Activated naive CD4-positive, alpha-beta T cell treated with anti-CD3 and anti-CD28 coated beads, Interleukin-2, amount 10 ng/mL, durations not matched to agents 7 days and 5 days (primary cell): ENCODE data around the gene SH3GL2.

Experiments used
- CTCF ChIA-PET: fragments of 350-600 bp; sonication (Branson Sonifier 250); formaldehyde crosslinking; loops from one replicate; lab custom pipeline; 2021; ENCODE audit warnings: antibody characterized with exemption; lab: Charles Lee
- DNase-seq: peaks from one replicate; pipeline ENCODE4 v3.0.0-alpha.2; 2020
- H3K27ac Mint-ChIP-seq: one replicate; pipeline ENCODE4 v1.8.0; 2021; ENCODE audit warnings: mild to moderate bottlenecking, moderate library complexity, mixed read lengths
- H3K27me3 Mint-ChIP-seq: one replicate; pipeline ENCODE4 v1.8.0; 2021; ENCODE audit warnings: mild to moderate bottlenecking, mixed read lengths
- H3K36me3 Mint-ChIP-seq: one replicate; pipeline ENCODE4 v1.8.0; 2021; ENCODE audit warnings: mixed read lengths
- H3K4me1 Mint-ChIP-seq: one replicate; pipeline ENCODE4 v1.8.0; 2021; ENCODE audit warnings: mixed read lengths
- H3K4me3 Mint-ChIP-seq: one replicate; pipeline ENCODE4 v1.8.0; 2021; ENCODE audit warnings: mild to moderate bottlenecking, moderate library complexity, mixed read lengths
- H3K9me3 Mint-ChIP-seq: one replicate; pipeline ENCODE4 v1.8.0; 2021; ENCODE audit warnings: mixed read lengths

SH3GL2 gene

GRCh38 chr9:17588395-17588794, 9.5 kb downstream of the SH3GL2 start:
- Mint-ChIP-seq H3K4me1 (no peaks in the 10 kb centered on the region), H3K27ac (no peak overlapping the region), H3K4me3 (no peak overlapping the region), H3K27me3 (no peaks in the 10 kb centered on the region), H3K36me3 (no peaks in the 10 kb centered on the region), H3K9me3 (no peaks in the 10 kb centered on the region)
- CTCF ChIA-PET, result no interaction called here
- no peak for DNase-seq

GRCh38 chr9:17588941-17589340, 10.1 kb downstream of the SH3GL2 start:
- no peaks in the 10 kb centered on the region for H3K36me3 Mint-ChIP-seq
- no peak overlapping the region for H3K4me3 Mint-ChIP-seq
- no peaks in the 10 kb centered on the region for H3K9me3 Mint-ChIP-seq
- no peak overlapping the region for H3K27ac Mint-ChIP-seq
- CTCF ChIA-PET, result no interaction called here
- no peaks in the 10 kb centered on the region for H3K4me1 Mint-ChIP-seq
- no peaks in the 10 kb centered on the region for H3K27me3 Mint-ChIP-seq
- no peak for DNase-seq

GRCh38 chr9:17589771-17590170, 10.9 kb downstream of the SH3GL2 start:
- H3K27ac Mint-ChIP-seq, result no peak overlapping the region
- H3K36me3 Mint-ChIP-seq, result no peaks in the 10 kb centered on the region
- H3K27me3 Mint-ChIP-seq, result no peaks in the 10 kb centered on the region
- no peaks in the 10 kb centered on the region for H3K9me3 Mint-ChIP-seq
- no peak for DNase-seq
- CTCF ChIA-PET, result no interaction called here
- H3K4me1 Mint-ChIP-seq, result no peaks in the 10 kb centered on the region
- H3K4me3 Mint-ChIP-seq, result no peak overlapping the region

- no peak for DNase-seq
- Mint-ChIP-seq H3K9me3 (no peaks in the 10 kb centered on the region), H3K27me3 (no peaks in the 10 kb centered on the region), H3K36me3 (no peaks in the 10 kb centered on the region), H3K4me1 (no peaks in the 10 kb centered on the region), H3K27ac (no peak overlapping the region), H3K4me3 (no peak overlapping the region)
- CTCF ChIA-PET, result no interaction called here
These were observed 16.1 kb downstream of the SH3GL2 start for GRCh38 chr9:17594961-17595360.

- H3K27ac Mint-ChIP-seq, result no peak overlapping the region
- no peak for DNase-seq
- H3K4me3 Mint-ChIP-seq, result no peak overlapping the region
- H3K27me3 Mint-ChIP-seq, result no peaks in the 10 kb centered on the region
- no peaks in the 10 kb centered on the region for H3K9me3 Mint-ChIP-seq
- H3K4me1 Mint-ChIP-seq, result no peaks in the 10 kb centered on the region
- H3K36me3 Mint-ChIP-seq, result no peaks in the 10 kb centered on the region
- CTCF ChIA-PET, result no interaction called here
These were observed 19.1 kb downstream of the SH3GL2 start for GRCh38 chr9:17597977-17598376.

GRCh38 chr9:17600962-17601593, 22.2 kb downstream of the SH3GL2 start:
- Mint-ChIP-seq H3K27ac (no peak overlapping the region), H3K27me3 (no peaks in the 10 kb centered on the region), H3K9me3 (peaks cover 2% of the 10 kb centered on the region), H3K4me1 (no peaks in the 10 kb centered on the region), H3K4me3 (no peak overlapping the region), H3K36me3 (no peaks in the 10 kb centered on the region)
- CTCF ChIA-PET, result no interaction called here
- DNase-seq, result no peak

GRCh38 chr9:17604556-17604955, 25.7 kb downstream of the SH3GL2 start:
- H3K4me3 Mint-ChIP-seq, result no peak overlapping the region
- no peak for DNase-seq
- no peaks in the 10 kb centered on the region for H3K27me3 Mint-ChIP-seq
- H3K9me3 Mint-ChIP-seq, result peaks cover 2% of the 10 kb centered on the region
- CTCF ChIA-PET, result interaction anchor here (0.7 kb wide), 1 partner anchor 175 kb away, joined by 3 read pairs; no protein-coding TSS in a partner anchor
- H3K4me1 Mint-ChIP-seq, result no peaks in the 10 kb centered on the region
- no peak overlapping the region for H3K27ac Mint-ChIP-seq
- H3K36me3 Mint-ChIP-seq, result no peaks in the 10 kb centered on the region

GRCh38 chr9:17609312-17610005, 30.6 kb downstream of the SH3GL2 start:
- H3K4me3 Mint-ChIP-seq, result no peak overlapping the region
- CTCF ChIA-PET, result no interaction called here
- no peaks in the 10 kb centered on the region for H3K27me3 Mint-ChIP-seq
- H3K4me1 Mint-ChIP-seq, result no peaks in the 10 kb centered on the region
- H3K9me3 Mint-ChIP-seq, result no peaks in the 10 kb centered on the region
- H3K27ac Mint-ChIP-seq, result no peak overlapping the region
- no peak for DNase-seq
- H3K36me3 Mint-ChIP-seq, result no peaks in the 10 kb centered on the region

GRCh38 chr9:17611342-17611741, 32.5 kb downstream of the SH3GL2 start:
- no peaks in the 10 kb centered on the region for H3K4me1 Mint-ChIP-seq
- H3K4me3 Mint-ChIP-seq, result no peak overlapping the region
- H3K27ac Mint-ChIP-seq, result no peak overlapping the region
- no peaks in the 10 kb centered on the region for H3K27me3 Mint-ChIP-seq
- no peak for DNase-seq
- no peaks in the 10 kb centered on the region for H3K36me3 Mint-ChIP-seq
- H3K9me3 Mint-ChIP-seq, result no peaks in the 10 kb centered on the region
- CTCF ChIA-PET, result no interaction called here

- Mint-ChIP-seq H3K4me3 (no peak overlapping the region), H3K4me1 (no peaks in the 10 kb centered on the region), H3K36me3 (no peaks in the 10 kb centered on the region), H3K9me3 (no peaks in the 10 kb centered on the region), H3K27ac (no peak overlapping the region), H3K27me3 (no peaks in the 10 kb centered on the region)
- DNase-seq, result no peak
- CTCF ChIA-PET, result interaction anchor here (0.7 kb wide), 1 partner anchor 26 kb away, joined by 3 read pairs; no protein-coding TSS in a partner anchor
These were observed 33.1 kb downstream of the SH3GL2 start for GRCh38 chr9:17611917-17612316.

- Mint-ChIP-seq H3K27ac (no peak overlapping the region), H3K36me3 (no peaks in the 10 kb centered on the region), H3K4me3 (no peak overlapping the region), H3K4me1 (no peaks in the 10 kb centered on the region), H3K9me3 (peaks cover 3% of the 10 kb centered on the region), H3K27me3 (no peaks in the 10 kb centered on the region)
- DNase-seq, result no peak
- CTCF ChIA-PET, result no interaction called here
These were observed 34.9 kb downstream of the SH3GL2 start for GRCh38 chr9:17613758-17614157.

GRCh38 chr9:17614250-17614649, 35.4 kb downstream of the SH3GL2 start:
- no peak for DNase-seq
- no peaks in the 10 kb centered on the region for H3K36me3 Mint-ChIP-seq
- H3K27me3 Mint-ChIP-seq, result no peaks in the 10 kb centered on the region
- CTCF ChIA-PET, result no interaction called here
- H3K27ac Mint-ChIP-seq, result no peak overlapping the region
- H3K4me1 Mint-ChIP-seq, result no peaks in the 10 kb centered on the region
- H3K4me3 Mint-ChIP-seq, result no peak overlapping the region
- H3K9me3 Mint-ChIP-seq, result peaks cover 3% of the 10 kb centered on the region

- no peak overlapping the region for H3K27ac Mint-ChIP-seq
- no peaks in the 10 kb centered on the region for H3K36me3 Mint-ChIP-seq
- no peaks in the 10 kb centered on the region for H3K27me3 Mint-ChIP-seq
- CTCF ChIA-PET, result interaction anchor here (0.6 kb wide), 1 partner anchor 1851 kb away, joined by 4 read pairs; no protein-coding TSS in a partner anchor
- H3K4me3 Mint-ChIP-seq, result no peak overlapping the region
- H3K9me3 Mint-ChIP-seq, result peaks cover 3% of the 10 kb centered on the region
- no peaks in the 10 kb centered on the region for H3K4me1 Mint-ChIP-seq
- DNase-seq, result no peak
These were observed 36.0 kb downstream of the SH3GL2 start for GRCh38 chr9:17614903-17615302.

- peaks cover 10% of the 10 kb centered on the region for H3K9me3 Mint-ChIP-seq
- H3K27ac Mint-ChIP-seq, result no peak overlapping the region
- CTCF ChIA-PET, result no interaction called here
- H3K36me3 Mint-ChIP-seq, result no peaks in the 10 kb centered on the region
- no peaks in the 10 kb centered on the region for H3K27me3 Mint-ChIP-seq
- no peak overlapping the region for H3K4me3 Mint-ChIP-seq
- no peak for DNase-seq
- H3K4me1 Mint-ChIP-seq, result no peaks in the 10 kb centered on the region
These were observed 43.3 kb downstream of the SH3GL2 start for GRCh38 chr9:17622141-17622540.

- H3K27ac Mint-ChIP-seq, result no peak overlapping the region
- H3K27me3 Mint-ChIP-seq, result no peaks in the 10 kb centered on the region
- CTCF ChIA-PET, result no interaction called here
- no peak overlapping the region for H3K4me3 Mint-ChIP-seq
- DNase-seq, result no peak
- H3K4me1 Mint-ChIP-seq, result no peaks in the 10 kb centered on the region
- peaks cover 10% of the 10 kb centered on the region for H3K9me3 Mint-ChIP-seq
- no peaks in the 10 kb centered on the region for H3K36me3 Mint-ChIP-seq
These were observed 43.9 kb downstream of the SH3GL2 start for GRCh38 chr9:17622749-17623148.
